GM21619 (cell line): ENCODE results near the gene DLGAP4.
"Not testable (repeated sequence)": the region's sequence is repeated elsewhere in the genome, so short reads cannot be mapped to it uniquely, and the experiment has no call there.

Experiments
- ATAC-seq: cut with Tn5 transposase; IDR thresholded peaks from one replicate; pipeline ENCODE4 v1.9.1; 2021; ENCODE audit not compliant: unreplicated experiment

The DLGAP4 gene

GRCh38 chr20:36372666-36373065, 66.5 kb downstream of the DLGAP4 start:
- no peak for ATAC-seq

GRCh38 chr20:36373089-36373488, 67.0 kb downstream of the DLGAP4 start:
- no peak for ATAC-seq

GRCh38 chr20:36374995-36375394, 68.9 kb downstream of the DLGAP4 start:
- ATAC-seq, result no peak

- no peak for ATAC-seq
These were observed 71.5 kb downstream of the DLGAP4 start for GRCh38 chr20:36377348-36378326.

GRCh38 chr20:36378686-36379085, 72.5 kb downstream of the DLGAP4 start:
- no peak for ATAC-seq

- not testable (repeated sequence) for ATAC-seq
These were observed 73.8 kb downstream of the DLGAP4 start for GRCh38 chr20:36379914-36380313.

GRCh38 chr20:36384022-36384619, 78.0 kb downstream of the DLGAP4 start:
- no peak for ATAC-seq

- ATAC-seq, result no peak
These were observed 79.4 kb downstream of the DLGAP4 start for GRCh38 chr20:36385503-36385902.

GRCh38 chr20:36386236-36386635, 80.1 kb downstream of the DLGAP4 start:
- ATAC-seq, result no peak

GRCh38 chr20:36390269-36390668, 84.1 kb downstream of the DLGAP4 start:
- no peak for ATAC-seq

GRCh38 chr20:36390719-36391415, 84.7 kb downstream of the DLGAP4 start:
- no peak for ATAC-seq

GRCh38 chr20:36391456-36391855, 85.3 kb downstream of the DLGAP4 start:
- ATAC-seq, result no peak

GRCh38 chr20:36391955-36392354, 85.8 kb downstream of the DLGAP4 start:
- no peak for ATAC-seq

GRCh38 chr20:36392989-36393388, 86.8 kb downstream of the DLGAP4 start:
- ATAC-seq, result no peak

GRCh38 chr20:36394340-36394965, 88.3 kb downstream of the DLGAP4 start:
- no peak for ATAC-seq

GRCh38 chr20:36396340-36396739, 90.2 kb downstream of the DLGAP4 start:
- ATAC-seq, result no peak

- no peak for ATAC-seq
These were observed 90.9 kb downstream of the DLGAP4 start for GRCh38 chr20:36396847-36397630.

GRCh38 chr20:36398515-36398914, 92.4 kb downstream of the DLGAP4 start:
- ATAC-seq, result no peak

- no peak for ATAC-seq
These were observed 93.2 kb downstream of the DLGAP4 start for GRCh38 chr20:36399147-36399968.
